H1 (cell line): ENCODE measurements around the gene FSCN2. TPM values are rescaled to one million over a fixed set of nuclear protein-coding genes. Genes with fewer than 3 reads are reported as not detected.

Experiments used
- CTCF ChIA-PET: fragments of 300-600 bp; sonication (Branson Sonifier 250); formaldehyde crosslinking; loops from one replicate; lab custom pipeline; 2021; ENCODE audit not compliant: partially characterized antibody; lab: Charles Lee
- POLR2A ChIA-PET: fragments of 300-600 bp; sonication (Branson Sonifier 250); formaldehyde crosslinking; loops from one replicate; lab custom pipeline; 2021; ENCODE audit warnings: inconsistent platforms; ENCODE audit not compliant: partially characterized antibody; lab: Charles Lee
- DNase-seq, 2 experiments: peaks; one replicate each; pipeline versions ENCODE4 v3.0.0 to v3.0.0-alpha.2; 2010 to 2022; ENCODE audit warnings: low spot score in 2 of 2, low read depth in 1 of 2, mixed read lengths in 1 of 2
- FAIRE-seq: peaks from 2 replicates; lab custom pipeline; 2011; peaks lifted over from hg19 to GRCh38; lab: Jason Lieb, UNC
- H2AFZ ChIP-seq: 2 replicates; pipeline ENCODE4 v1.8.1; 2012; ENCODE audit warnings: low read length, inconsistent platforms
- H2AK5ac ChIP-seq: 2 replicates; pipeline ENCODE4 v1.6.1; 2013; ENCODE audit warnings: low read depth, low read length
- H2BK120ac ChIP-seq: replicated peaks from 2 replicates; pipeline ENCODE3; 2013; ENCODE audit warnings: low read depth, low read length, inconsistent platforms
- H2BK12ac ChIP-seq: 2 replicates; pipeline ENCODE4 v1.6.1; 2013; ENCODE audit warnings: low read depth, low read length
- H2BK15ac ChIP-seq: 2 replicates; pipeline ENCODE4 v1.6.1; 2013; ENCODE audit warnings: low read length
- H2BK20ac ChIP-seq: 2 replicates; pipeline ENCODE4 v1.6.1; 2013; ENCODE audit warnings: low read length
- H2BK5ac ChIP-seq: 2 replicates; pipeline ENCODE4 v1.6.1; 2013; ENCODE audit warnings: low read depth, low read length
- H3K14ac ChIP-seq: 2 replicates; pipeline ENCODE4 v1.6.1; 2013; ENCODE audit warnings: inconsistent platforms; ENCODE audit not compliant: insufficient read length
- H3K18ac ChIP-seq: 2 replicates; pipeline ENCODE4 v1.6.1; 2013; ENCODE audit warnings: low read length; ENCODE audit errors: extremely low read depth
- H3K23ac ChIP-seq: 2 replicates; pipeline ENCODE4 v1.6.1; 2013; ENCODE audit warnings: inconsistent platforms; ENCODE audit not compliant: insufficient read length
- H3K23me2 ChIP-seq: 2 replicates; pipeline ENCODE4 v1.6.1; 2013; ENCODE audit warnings: low read depth, low read length
- H3K27ac ChIP-seq: 2 replicates; pipeline ENCODE4 v1.6.1; 2011; ENCODE audit warnings: low read depth, low read length, inconsistent platforms
- H3K27me3 ChIP-seq, 4 experiments: replicated peaks in 1 of 4; 1 replicate in 1 of 4; 2 replicates in 3 of 4; pipeline versions ENCODE4 v1.6.1 to v1.8.1; 2011 to 2013; ENCODE audit warnings: low read length in 3 of 4, mild to moderate bottlenecking in 3 of 4, inconsistent platforms in 2 of 4, mixed read lengths in 2 of 4, moderate library complexity in 1 of 4; ENCODE audit not compliant: control insufficient read depth in 3 of 4, insufficient read depth in 3 of 4; ENCODE audit errors: extremely low read depth in 1 of 4
- H3K36me3 ChIP-seq, 4 experiments: 2 replicates each; pipeline versions ENCODE4 v1.6.1 to v1.8.1; 2011 to 2013; ENCODE audit warnings: mild to moderate bottlenecking in 4 of 4, low read length in 3 of 4, moderate library complexity in 2 of 4, control low read depth in 1 of 4, inconsistent platforms in 1 of 4; ENCODE audit not compliant: insufficient read depth in 4 of 4, control insufficient read depth in 2 of 4
- H3K4ac ChIP-seq: replicated peaks from 2 replicates; pipeline ENCODE3; 2013; ENCODE audit warnings: low read length, low read depth, mixed read lengths, inconsistent platforms; ENCODE audit not compliant: insufficient read length
- H3K4me1 ChIP-seq, 4 experiments: replicated peaks in 1 of 4; 1 replicate in 1 of 4; 2 replicates in 3 of 4; pipeline versions ENCODE4 v1.6.1 to v1.8.1; 2011 to 2013; ENCODE audit warnings: low read length in 3 of 4, inconsistent platforms in 2 of 4, mixed read lengths in 1 of 4; ENCODE audit not compliant: insufficient read depth in 4 of 4, control insufficient read depth in 3 of 4
- H3K4me2 ChIP-seq, 2 experiments: 2 replicates each; pipeline versions ENCODE4 v1.6.1 to v1.8.1; 2011 to 2013; ENCODE audit warnings: low read depth in 2 of 2, low read length in 2 of 2, control low read depth in 1 of 2, inconsistent platforms in 1 of 2, mild to moderate bottlenecking in 1 of 2; ENCODE audit not compliant: insufficient read depth in 1 of 2
- H3K4me3 ChIP-seq, 4 experiments: fragments of 200-600, 300-600 bp in 1 of 4; sonication (generic), shearing (Covaris generic), sonication (Bioruptor Twin) in 1 of 4; 2 replicates each; pipeline versions ENCODE4 v1.5.1 to v1.8.1; 2011 to 2016; ENCODE audit warnings: low read length in 4 of 4, low read depth in 3 of 4, control low read depth in 2 of 4, inconsistent platforms in 2 of 4, mild to moderate bottlenecking in 2 of 4, mixed read lengths in 1 of 4, moderate library complexity in 1 of 4; ENCODE audit not compliant: insufficient read depth in 2 of 4; ENCODE audit errors: extremely low read depth in 1 of 4
- H3K56ac ChIP-seq: replicated peaks from 2 replicates; pipeline ENCODE3; 2013; ENCODE audit warnings: low read depth, mild to moderate bottlenecking, mixed read lengths, low read length, inconsistent platforms; ENCODE audit not compliant: insufficient read length
- H3K79me1 ChIP-seq: 2 replicates; pipeline ENCODE4 v1.6.1; 2013; ENCODE audit warnings: low read depth, low read length, control low read depth
- H3K79me2 ChIP-seq, 2 experiments: 2 replicates each; pipeline versions ENCODE4 v1.6.1 to v1.8.1; 2012 to 2013; ENCODE audit warnings: low read length in 2 of 2, mild to moderate bottlenecking in 2 of 2, inconsistent platforms in 1 of 2; ENCODE audit not compliant: insufficient read depth in 2 of 2, control insufficient read depth in 1 of 2
- H3K9ac ChIP-seq, 4 experiments: replicated peaks in 1 of 4; 1 replicate in 1 of 4; 2 replicates in 3 of 4; pipeline versions ENCODE4 v1.6.1 to v1.8.1; 2011 to 2013; ENCODE audit warnings: low read depth in 3 of 4, low read length in 3 of 4, control low read depth in 2 of 4, mild to moderate bottlenecking in 2 of 4, moderate library complexity in 2 of 4, inconsistent platforms in 1 of 4; ENCODE audit errors: extremely low read depth in 1 of 4
- H3K9me3 ChIP-seq, 2 experiments: 2 replicates each; pipeline versions ENCODE4 v1.6.1 to v1.8.1; 2012 to 2013; ENCODE audit warnings: mild to moderate bottlenecking in 2 of 2, moderate library complexity in 2 of 2, control low read depth in 1 of 2, inconsistent platforms in 1 of 2, low read depth in 1 of 2, low read length in 1 of 2, mixed read lengths in 1 of 2; ENCODE audit not compliant: insufficient read depth in 2 of 2
- H4K20me1 ChIP-seq, 2 experiments: replicated peaks in 1 of 2; 2 replicates each; pipeline versions ENCODE3 to v1.8.1; 2011 to 2013; ENCODE audit warnings: inconsistent platforms in 2 of 2, low read length in 2 of 2, mild to moderate bottlenecking in 1 of 2; ENCODE audit not compliant: insufficient read depth in 2 of 2, control insufficient read depth in 1 of 2
- H4K5ac ChIP-seq: 2 replicates; pipeline ENCODE4 v1.6.1; 2013; ENCODE audit warnings: low read length, low read depth, mixed read lengths, inconsistent platforms; ENCODE audit not compliant: insufficient read length
- H4K8ac ChIP-seq: 2 replicates; pipeline ENCODE4 v1.8.0; 2013; ENCODE audit warnings: mild to moderate bottlenecking, moderate library complexity, low read length, inconsistent platforms; ENCODE audit not compliant: insufficient read depth; ENCODE audit errors: extremely low read depth
- H4K91ac ChIP-seq: replicated peaks from 2 replicates; pipeline ENCODE3; 2013; ENCODE audit warnings: low read length, mixed read lengths, inconsistent platforms; ENCODE audit not compliant: insufficient read length
- BCL11A ChIP-seq, 2 experiments: IDR thresholded peaks; one replicate each; pipeline ENCODE4 v1.6.1; 2011; ENCODE audit warnings: low read depth in 2 of 2, low read length in 2 of 2, mild to moderate bottlenecking in 2 of 2
- MAFK ChIP-seq: IDR thresholded peaks from 2 replicates; pipeline ENCODE4 v1.6.1; 2012; ENCODE audit warnings: low read depth, mild to moderate bottlenecking, improper control_type of control experiment, low read length
- RBBP5 ChIP-seq: IDR thresholded peaks from 2 replicates; pipeline ENCODE4 v1.7.1; 2012; ENCODE audit warnings: low read depth, mild to moderate bottlenecking, inconsistent platforms, low read length, moderate library complexity, borderline replicate concordance
- SP4 ChIP-seq: IDR thresholded peaks from 2 replicates; pipeline ENCODE4 v1.6.1; 2012; ENCODE audit warnings: low read length, inconsistent platforms
- YY1 ChIP-seq: IDR thresholded peaks from 2 replicates; pipeline ENCODE4 v1.6.1; 2011; ENCODE audit warnings: low read depth, mild to moderate bottlenecking, low read length
- WGBS, 2 experiments: shearing (Covaris generic) in 1 of 2; methylation state at CpG; one replicate each; pipeline versions ENCODE4 v1.1.6 to v1.1.7; 2013 to 2015; ENCODE audit warnings: low lambda C conversion rate in 2 of 2, mixed read lengths in 2 of 2, inconsistent platforms in 1 of 2, low coverage in 1 of 2, missing lambda C conversion rate in 1 of 2; ENCODE audit not compliant: insufficient replicate concordance in 2 of 2, insufficient coverage in 1 of 2, insufficient read length in 1 of 2; ENCODE audit errors: extremely low coverage in 1 of 2, missing lambda C conversion rate in 1 of 2; 5-methylcytosine and 5-hydroxymethylcytosine counted together
- polyA plus RNA-seq, 7 experiments: library from polyadenylated mRNA; depleted of rRNA in 3 of 7; stranded (reverse) in 5 of 7; unstranded in 2 of 7; fragments of >200 nt in 5 of 7; fragments of 200-250 nt in 2 of 7; gene quantifications; 1 replicate in 5 of 7; 2 replicates in 1 of 7; 4 replicates in 1 of 7; pipeline versions ENCODE4 v1.2.1 to v1.2.3, GENCODE V29; 2011 to 2013; ENCODE audit warnings: missing spikeins in 2 of 7, mixed read lengths in 2 of 7
- total RNA-seq: library from RNA; stranded (reverse); fragmentation: NEBNext Ultra II Directional; extraction: Animal tissue kit (Norgen Biotek cat#: 25700); gene quantifications from 2 replicates; pipeline ENCODE4 v1.2.1, GENCODE V29; 2021

Gene FSCN2
- total and polyA plus RNA-seq, 2 of the 8 experiments (the other 6 are each of a cell fraction or from before 2014, with no cell fraction given) = 0.18 to 0.30 TPM

DNA sequence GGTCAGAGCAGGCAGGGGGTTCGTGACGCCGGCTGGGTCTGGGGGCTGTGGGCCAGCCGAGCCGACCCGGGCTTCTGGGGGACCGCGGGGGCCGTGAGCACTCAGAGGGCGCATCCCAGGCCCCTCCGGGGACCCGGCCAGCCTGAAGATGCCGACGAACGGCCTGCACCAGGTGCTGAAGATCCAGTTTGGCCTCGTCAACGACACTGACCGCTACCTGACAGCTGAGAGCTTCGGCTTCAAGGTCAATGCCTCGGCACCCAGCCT lies 140 bp downstream of the FSCN2 start:
- TF ChIP-seq YY1 (no peak), SP4 (no peak), RBBP5 (no peak), BCL11A (IDR thresholded peaks at IDR 0.05; ENCODE audit: low read depth in 2 of 2, low read length in 2 of 2) (no peak), MAFK (no peak)
- no peaks in the 10 kb centered on the region for H3K79me2 ChIP-seq
- no peaks in the 10 kb centered on the region for H3K36me3 ChIP-seq
- no peak overlapping the region for H3K4me2 ChIP-seq
- no peak overlapping the region for H2BK5ac ChIP-seq
- H2BK12ac ChIP-seq = no peak overlapping the region
- DNase-seq = no peak
- no peak overlapping the region for H3K18ac ChIP-seq
- H3K9ac ChIP-seq = no peak overlapping the region
- no peak overlapping the region for H3K4me3 ChIP-seq
- H2AK5ac ChIP-seq = no peak overlapping the region
- peaks cover 0 to 6% (median 4%) of the 10 kb centered on the region in 4 experiments; a peak in 4 of 7 replicates for H3K27me3 ChIP-seq
- H4K91ac ChIP-seq = no peak overlapping the region
- no peak overlapping the region for H2BK20ac ChIP-seq
- ChIA-PET POLR2A (interaction anchor here (1.2 to 30.5 kb wide), 6 partner anchors 9 to 31 kb away, joined by 3 to 1004 read pairs (median 12); partner anchors contain the start of gene ACTG1), CTCF (interaction anchor here (0.7 to 2.6 kb wide), 4 partner anchors 10 to 44 kb away, joined by 3 to 16 read pairs (median 5); no protein-coding TSS in a partner anchor)
- 89% methylated on average over 11 of the region's 20 CpGs; no CpG with 5 or more reads in 1 of the 2 experiments for WGBS, 2 experiments
- H4K8ac ChIP-seq = no peak overlapping the region
- H2AFZ ChIP-seq = no peak overlapping the region
- H3K9me3 ChIP-seq = peaks cover 4 to 8% of the 10 kb centered on the region in 2 experiments; a peak in 1 of 4 replicates
- H3K14ac ChIP-seq = no peak overlapping the region
- no peak overlapping the region for H4K5ac ChIP-seq
- H3K23me2 ChIP-seq = peaks cover 19% of the 10 kb centered on the region; the same call in 1 of the 2 replicates
- H2BK15ac ChIP-seq = no peak overlapping the region
- no peaks in the 10 kb centered on the region for H3K79me1 ChIP-seq
- no peak overlapping the region for H3K56ac ChIP-seq
- peaks cover 0 to 9% of the 10 kb centered on the region in 2 experiments for H4K20me1 ChIP-seq
- H2BK120ac ChIP-seq = no peak overlapping the region
- no peak for FAIRE-seq
- H3K4me1 ChIP-seq = peaks cover 0 to 5% (median 4%) of the 10 kb centered on the region in 4 experiments; a peak in 5 of 7 replicates
- H3K23ac ChIP-seq = no peak overlapping the region
- H3K27ac ChIP-seq = no peak overlapping the region
- H3K4ac ChIP-seq = no peak overlapping the region
